B cell (primary cell): ENCODE results near the gene GABRG2.

Experiments used
- EZH2 ChIP-seq: IDR thresholded peaks from 2 replicates; pipeline ENCODE4 v1.6.1; 2012; ENCODE audit warnings: borderline replicate concordance, low read depth, mild to moderate bottlenecking, moderate library complexity, low read length; ENCODE audit not compliant: insufficient read depth, poor library complexity, severe bottlenecking
- TF ChIP-seq, protein P1 (sequence below): fragments of 200-600 bp; IDR thresholded peaks from one replicate; pipeline ENCODE4 v1.8.0; 2022; ENCODE audit warnings: antibody characterized with exemption, mild to moderate bottlenecking

DNA sequence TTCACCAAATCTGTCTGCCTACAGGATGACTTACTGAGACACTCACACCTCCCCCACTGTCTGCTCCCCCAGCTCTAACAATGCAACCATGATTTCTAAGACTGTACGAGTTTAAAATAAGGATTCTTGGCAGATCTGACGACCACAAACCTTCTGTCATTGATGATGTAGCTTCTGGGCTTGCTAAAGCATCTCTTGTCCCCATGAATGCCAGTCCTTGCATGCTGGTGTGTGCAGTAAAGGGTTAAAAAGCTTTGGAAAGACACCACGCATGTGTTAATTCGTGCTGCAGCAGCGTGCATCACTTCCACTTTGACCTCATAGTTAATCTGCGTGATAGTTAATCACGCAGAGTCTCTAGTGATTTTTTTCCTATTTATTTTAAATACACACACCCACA, 411 bp upstream of the GABRG2 start:
- TF ChIP-seq, protein P1, sequence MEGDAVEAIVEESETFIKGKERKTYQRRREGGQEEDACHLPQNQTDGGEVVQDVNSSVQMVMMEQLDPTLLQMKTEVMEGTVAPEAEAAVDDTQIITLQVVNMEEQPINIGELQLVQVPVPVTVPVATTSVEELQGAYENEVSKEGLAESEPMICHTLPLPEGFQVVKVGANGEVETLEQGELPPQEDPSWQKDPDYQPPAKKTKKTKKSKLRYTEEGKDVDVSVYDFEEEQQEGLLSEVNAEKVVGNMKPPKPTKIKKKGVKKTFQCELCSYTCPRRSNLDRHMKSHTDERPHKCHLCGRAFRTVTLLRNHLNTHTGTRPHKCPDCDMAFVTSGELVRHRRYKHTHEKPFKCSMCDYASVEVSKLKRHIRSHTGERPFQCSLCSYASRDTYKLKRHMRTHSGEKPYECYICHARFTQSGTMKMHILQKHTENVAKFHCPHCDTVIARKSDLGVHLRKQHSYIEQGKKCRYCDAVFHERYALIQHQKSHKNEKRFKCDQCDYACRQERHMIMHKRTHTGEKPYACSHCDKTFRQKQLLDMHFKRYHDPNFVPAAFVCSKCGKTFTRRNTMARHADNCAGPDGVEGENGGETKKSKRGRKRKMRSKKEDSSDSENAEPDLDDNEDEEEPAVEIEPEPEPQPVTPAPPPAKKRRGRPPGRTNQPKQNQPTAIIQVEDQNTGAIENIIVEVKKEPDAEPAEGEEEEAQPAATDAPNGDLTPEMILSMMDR, result no peak
- no peak for TF ChIP-seq EZH2
